Bronchial smooth muscle cell (primary cell): ENCODE results near the gene TUT1. TPM values are rescaled to one million over a fixed set of nuclear protein-coding genes. Genes with fewer than 3 reads are reported as not detected.

Experiments used
- total RNA-seq: library from RNA; depleted of rRNA; stranded (reverse); fragments of >200 nt; gene quantifications from 2 replicates; pipeline ENCODE4 v1.2.1, GENCODE V29; 2014

TUT1 gene
- total RNA-seq: 5.6 and 5.8 TPM in 2 replicates

GRCh38 chr11:62591448-62592145 is at the start of gene TUT1:
Gene TUT1 (minus strand): TSS chr11:62591523. CDS start chr11:62591485, 38 bp downstream.

GRCh38 chr11:62621567-62622470 is 30.5 kb upstream of the TUT1 start, which contains the start of gene B3GAT3:
Gene B3GAT3 (minus strand): TSS chr11:62621986. CDS start chr11:62621947, 39 bp downstream.

GRCh38 chr11:62612366-62613290 is 21.3 kb upstream of the TUT1 start, which contains the start of the genes EML3 and ROM1:
Gene EML3 (minus strand): TSS chr11:62612775. CDS start chr11:62612457, 318 bp downstream.
Gene ROM1 (plus strand): TSS chr11:62613257. CDS start chr11:62613282, 25 bp downstream.

GRCh38 chr11:62601372-62602140 is 10.2 kb upstream of the TUT1 start, which contains the start of gene MTA2:
Gene MTA2 (minus strand): TSS chr11:62601865. CDS start chr11:62601450, 415 bp downstream.

GRCh38 chr11:62573592-62574362 is 17.5 kb downstream of the TUT1 start, which contains the start of gene EEF1G:
Gene EEF1G (minus strand): TSS chr11:62573891. CDS start chr11:62573842, 49 bp downstream.

GRCh38 chr11:62546244-62546928 is 44.9 kb downstream of the TUT1 start, which contains the start of gene AHNAK:
Gene AHNAK (minus strand): TSS chr11:62546806. CDS start chr11:62536098, 10,708 bp downstream.

Other genes with a start within 250 kb of the TUT1 start
- gene SCGB1A1, start 172.5 kb downstream of the TUT1 start, total RNA-seq: not detected in 2 replicates
- 361 and 516 TPM in 2 replicates for gene AHNAK, start 44.7 kb downstream of the TUT1 start, total RNA-seq
- 1,318 and 1,601 TPM in 2 replicates for gene EEF1G, start 17.6 kb downstream of the TUT1 start, total RNA-seq
- gene MTA2, start 10.3 kb upstream of the TUT1 start, total RNA-seq: 88.4 and 96.0 TPM in 2 replicates
- gene EML3, start 21.3 kb upstream of the TUT1 start, total RNA-seq: 17.5 and 17.8 TPM in 2 replicates
- gene ROM1, start 21.7 kb upstream of the TUT1 start, total RNA-seq: 3.9 and 10.4 TPM in 2 replicates
- gene B3GAT3, start 30.5 kb upstream of the TUT1 start, total RNA-seq: 16.7 and 22.1 TPM in 2 replicates
- 218 and 268 TPM in 2 replicates for gene GANAB, start 55.1 kb upstream of the TUT1 start, total RNA-seq
- 13.4 and 15.6 TPM in 2 replicates for gene INTS5, start 61.8 kb upstream of the TUT1 start, total RNA-seq
- 21.0 and 29.3 TPM in 2 replicates for gene C11orf98, start 73.7 kb upstream of the TUT1 start, total RNA-seq
- gene CSKMT, start 73.8 kb upstream of the TUT1 start, total RNA-seq: 8.7 and 9.6 TPM in 2 replicates
- gene UQCC3, start 80.2 kb upstream of the TUT1 start, total RNA-seq: 10.4 and 13.1 TPM in 2 replicates
- 2.7 TPM in 2 replicates for gene LBHD1, start 80.7 kb upstream of the TUT1 start, total RNA-seq
- gene UBXN1, start 87.5 kb upstream of the TUT1 start, total RNA-seq: 201 and 302 TPM in 2 replicates
- 29.8 and 36.9 TPM in 2 replicates for gene LRRN4CL, start 98.0 kb upstream of the TUT1 start, total RNA-seq
- gene BSCL2, start 115.9 kb upstream of the TUT1 start, total RNA-seq: 43.8 and 52.2 TPM in 2 replicates
- gene GNG3, start 116.2 kb upstream of the TUT1 start, total RNA-seq: not detected in 2 replicates
- gene HNRNPUL2, start 135.9 kb upstream of the TUT1 start, total RNA-seq: 10.8 and 13.2 TPM in 2 replicates
- gene TTC9C, start 137.0 kb upstream of the TUT1 start, total RNA-seq: 30.4 and 36.1 TPM in 2 replicates
- 9.5 and 12.5 TPM in 2 replicates for gene ZBTB3, start 162.6 kb upstream of the TUT1 start, total RNA-seq
- 77.7 and 93.2 TPM in 2 replicates for gene POLR2G, start 170.1 kb upstream of the TUT1 start, total RNA-seq
- 22.2 and 28.9 TPM in 2 replicates for gene TAF6L, start 179.9 kb upstream of the TUT1 start, total RNA-seq
- 19.1 and 23.2 TPM in 2 replicates for gene TMEM179B, start 195.9 kb upstream of the TUT1 start, total RNA-seq
- 10.7 and 10.9 TPM in 2 replicates for gene TMEM223, start 200.5 kb upstream of the TUT1 start, total RNA-seq
- gene NXF1, start 213.9 kb upstream of the TUT1 start, total RNA-seq: 15.4 and 21.0 TPM in 2 replicates
- gene STX5, start 240.5 kb upstream of the TUT1 start, total RNA-seq: 42.6 and 50.5 TPM in 2 replicates
- not detected in 2 replicates for gene TEX54, start 241.3 kb upstream of the TUT1 start, total RNA-seq
- gene WDR74, start 248.1 kb upstream of the TUT1 start, total RNA-seq: 54.7 and 67.1 TPM in 2 replicates